Measurements from ENCODE around the gene LCMT1. TPM values are rescaled to one million over a fixed set of nuclear protein-coding genes. Genes with fewer than 3 reads are reported as not detected.

Gene LCMT1
- total and polyA plus RNA-seq, 9 of the 15 experiments (the other 6 are each of a cell fraction or from before 2014, with no cell fraction given), result 20.0 to 42.8 (median 32.3) TPM

- peak in 1 of 2 experiments; percentile 65 for TF ChIP-seq AFF1 (IDR thresholded peaks at IDR 0.05; ENCODE audit: low read depth in 1 of 2, partially characterized antibody in 2 of 2)
- TF ChIP-seq PHF21A (IDR thresholded peaks at IDR 0.05; ENCODE audit: borderline replicate concordance, low read depth), result no peak
- no peak for TF ChIP-seq ZNF347 (CRISPR knock-in tag; IDR thresholded peaks at IDR 0.05; ENCODE audit: low read depth)
- TF ChIP-seq PRDM10 (IDR thresholded peaks at IDR 0.05; ENCODE audit: partially characterized antibody), result no peak
- no peak for TF ChIP-seq IRF9 (tag; IDR thresholded peaks at IDR 0.05)
- TF ChIP-seq SMAD2 (IDR thresholded peaks at IDR 0.05; ENCODE audit: low read depth, low read length), result no peak
- peak; percentile 62 for TF ChIP-seq SUPT5H (IDR thresholded peaks at IDR 0.05)
- no peak for TF ChIP-seq TEAD1 (CRISPR knock-in tag; IDR thresholded peaks at IDR 0.05)
- TF ChIP-seq ZZZ3 (IDR thresholded peaks at IDR 0.05), result no peak
- TF ChIP-seq LARP7 (IDR thresholded peaks at IDR 0.05), result no peak
- no peak for TF ChIP-seq ZFP36 (IDR thresholded peaks at IDR 0.05; ENCODE audit: low read depth, low read length, partially characterized antibody)
- no peak for TF ChIP-seq CBX2 (IDR thresholded peaks at IDR 0.05; ENCODE audit: insufficient read depth, low read length, poor library complexity, severe bottlenecking)
- TF ChIP-seq PRPF4 (IDR thresholded peaks at IDR 0.05; ENCODE audit: insufficient read depth, low read depth, low read length, poor library complexity, severe bottlenecking), result no peak
- no peak for TF ChIP-seq ZBTB5 (IDR thresholded peaks at IDR 0.05)
- no peak for TF ChIP-seq NFIX (CRISPR knock-in tag; IDR thresholded peaks at IDR 0.05; ENCODE audit: low read depth)
- no peak for TF ChIP-seq HMG20B (CRISPR knock-in tag; IDR thresholded peaks at IDR 0.05)
- TF ChIP-seq SIRT6 (IDR thresholded peaks at IDR 0.05; ENCODE audit: low read depth, low read length), result no peak
Observed at GRCh38 chr16:25111403-25112166, at the start of gene LCMT1 (continued).

All from K562 (cell line).